Thyroid gland (tissue), 4 donors: ENCODE results near the gene NUDT22. TPM values are rescaled to one million over a fixed set of nuclear protein-coding genes. Genes with fewer than 3 reads are reported as not detected.

Source experiments
- DNase-seq, 2 donors: peaks; one replicate each; pipeline ENCODE4 v3.0.0-alpha.2; 2019
- H3K27ac ChIP-seq, 3 donors: fragments of 200-600 bp; sonication (generic); 1 replicate in 2 of 3; 2 replicates in 1 of 3; pipeline ENCODE4 v1.5.1; 2016 to 2019; ENCODE audit warnings: mild to moderate bottlenecking in 1 of 3, moderate library complexity in 1 of 3
- H3K27me3 ChIP-seq: fragments of 200-600 bp; sonication (generic); one replicate; pipeline ENCODE4 v1.5.1; 2019
- H3K36me3 ChIP-seq, 2 donors: fragments of 200-600 bp; sonication (generic); one replicate each; pipeline ENCODE4 v1.5.1; 2016 to 2019
- H3K4me1 ChIP-seq, 2 donors: fragments of 200-600 bp; sonication (generic); one replicate each; pipeline ENCODE4 v1.5.1; 2017 to 2019
- H3K4me3 ChIP-seq, 3 donors: fragments of 200-600 bp; sonication (generic); replicated peaks in 1 of 3; 1 replicate in 2 of 3; 2 replicates in 1 of 3; pipeline ENCODE4 v1.5.1; 2016; ENCODE audit warnings: mild to moderate bottlenecking in 1 of 3
- H3K9me3 ChIP-seq: fragments of 200-600 bp; sonication (generic); one replicate; pipeline ENCODE4 v1.5.1; 2017
- CTCF ChIP-seq, 6 experiments: fragments of 200-600 bp in 3 of 6; fragments of 450-650 bp in 3 of 6; sonication (generic) in 3 of 6; IDR thresholded peaks; one replicate each; pipeline ENCODE4 v1.5.1; 2016 to 2019; ENCODE audit warnings: antibody characterized with exemption in 6 of 6, mild to moderate bottlenecking in 2 of 6, inconsistent platforms in 1 of 6, moderate library complexity in 1 of 6
- POLR2A ChIP-seq, 2 donors: fragments of 450-650 bp; IDR thresholded peaks; one replicate each; pipeline ENCODE4 v1.6.1; 2017; ENCODE audit warnings: antibody characterized with exemption in 2 of 2, mild to moderate bottlenecking in 2 of 2, moderate library complexity in 1 of 2
- WGBS, 2 donors: methylation state at CpG; one replicate each; pipeline ENCODE4 v1.1.5; 2017; 5-methylcytosine and 5-hydroxymethylcytosine counted together
- intact Hi-C: fragments of 100-400 bp; cut with DNase I; formaldehyde crosslinking; loops from one replicate; pipeline ENCODE4 v1.15.1; 2023
- total RNA-seq, 4 donors: library from RNA; depleted of rRNA; stranded (reverse); fragments of >200 nt; gene quantifications; one replicate each; pipeline ENCODE4 v1.2.3, GENCODE V29; 2016

Gene NUDT22
- total RNA-seq, 4 donors from 2014 or later, result 65.6 to 109 (median 94.4) TPM

- 92 to 93% methylated on average over 23 of the region's 32 CpGs for WGBS, 2 donors
- Histone ChIP-seq H3K27me3 (no peaks in the 10 kb centered on the region), H3K9me3 (no peaks in the 10 kb centered on the region), H3K27ac (no peak overlapping the region), H3K4me3 (no peak overlapping the region), H3K36me3 (peaks cover 27 to 36% of the 10 kb centered on the region in 2 donors), H3K4me1 (no peaks in the 10 kb centered on the region)
- TF ChIP-seq POLR2A (IDR thresholded peaks at IDR 0.05) (no peak), CTCF (IDR thresholded peaks at IDR 0.05) (no peak)
- no peak for DNase-seq
- intact Hi-C loops, result no loop called here
Measured at GRCh38 chr11:64258946-64259532, 33.0 kb downstream of the NUDT22 start.

- Histone ChIP-seq H3K36me3 (peaks cover 27 to 36% of the 10 kb centered on the region in 2 donors), H3K4me3 (no peak overlapping the region), H3K27ac (no peak overlapping the region), H3K4me1 (no peaks in the 10 kb centered on the region), H3K27me3 (no peaks in the 10 kb centered on the region), H3K9me3 (no peaks in the 10 kb centered on the region)
- intact Hi-C loops, result no loop called here
- no peak for DNase-seq
- no peak for TF ChIP-seq CTCF (IDR thresholded peaks at IDR 0.05)
- 94 to 95% methylated on average over 4 of the region's 4 CpGs for WGBS, 2 donors
Measured at GRCh38 chr11:64259533-64260067, 33.5 kb downstream of the NUDT22 start.

GRCh38 chr11:64260147-64260708, 34.2 kb downstream of the NUDT22 start:
- H3K36me3 ChIP-seq, result peaks cover 27 to 36% of the 10 kb centered on the region in 2 donors
- intact Hi-C loops, result no loop called here
- no peak overlapping the region for H3K4me3 ChIP-seq
- TF ChIP-seq POLR2A (IDR thresholded peaks at IDR 0.05), result no peak
- no peak for TF ChIP-seq CTCF (IDR thresholded peaks at IDR 0.05)
- WGBS, 2 donors, result 94 to 95% methylated on average over 6 of the region's 6 CpGs
- no peak overlapping the region for H3K27ac ChIP-seq
- no peaks in the 10 kb centered on the region for H3K27me3 ChIP-seq
- DNase-seq, result no peak
- H3K4me1 ChIP-seq, result no peaks in the 10 kb centered on the region
- no peaks in the 10 kb centered on the region for H3K9me3 ChIP-seq

GRCh38 chr11:64261556-64262080, 35.5 kb downstream of the NUDT22 start:
- Histone ChIP-seq H3K4me3 (no peak overlapping the region), H3K27me3 (no peaks in the 10 kb centered on the region), H3K36me3 (peaks cover 27 to 30% of the 10 kb centered on the region in 2 donors), H3K27ac (no peak overlapping the region), H3K4me1 (no peaks in the 10 kb centered on the region), H3K9me3 (no peaks in the 10 kb centered on the region)
- no peak for TF ChIP-seq POLR2A (IDR thresholded peaks at IDR 0.05)
- no peak for TF ChIP-seq CTCF (IDR thresholded peaks at IDR 0.05)
- no peak for DNase-seq
- WGBS, 2 donors, result 93 to 94% methylated on average over 14 of the region's 18 CpGs
- intact Hi-C loops, result no loop called here
